Common myeloid progenitor, CD34-positive (primary cell): ENCODE measurements around the gene OGFOD3.
"Not testable (repeated sequence)": the region's sequence is repeated elsewhere in the genome, so short reads cannot be mapped to it uniquely, and the experiment has no call there.

ENCODE experiments used
- CTCF ChIA-PET: fragments of 350-600 bp; sonication (Branson Sonifier 250); formaldehyde crosslinking; loops from one replicate; lab custom pipeline; 2021; ENCODE audit warnings: antibody characterized with exemption; lab: Charles Lee
- POLR2A ChIA-PET: fragments of 350-600 bp; sonication (Branson Sonifier 250); formaldehyde crosslinking; loops from one replicate; lab custom pipeline; 2021; ENCODE audit warnings: antibody characterized with exemption; lab: Charles Lee
- DNase-seq, 3 donors: peaks; one replicate each; pipeline versions ENCODE4 v3.0.0 to v3.0.0-alpha.2; 2013
- H3K27ac ChIP-seq, 2 experiments: 1 replicate in 1 of 2; 2 replicates in 1 of 2; pipeline ENCODE4 v1.7.0; 2013; ENCODE audit warnings: inconsistent platforms in 2 of 2, low read length in 2 of 2, mild to moderate bottlenecking in 2 of 2, low read depth in 1 of 2, moderate library complexity in 1 of 2; ENCODE audit not compliant: severe bottlenecking in 2 of 2, insufficient read depth in 1 of 2, poor library complexity in 1 of 2
- H3K27me3 ChIP-seq, 5 experiments: replicated peaks in 2 of 5; 1 replicate in 3 of 5; 2 replicates in 2 of 5; pipeline versions ENCODE4 v1.6.1 to v1.7.0; 2013; ENCODE audit warnings: low read length in 4 of 5, mild to moderate bottlenecking in 2 of 5, moderate library complexity in 2 of 5, inconsistent platforms in 1 of 5; ENCODE audit not compliant: insufficient read depth in 5 of 5, control insufficient read depth in 4 of 5
- H3K36me3 ChIP-seq, 4 experiments: 1 replicate in 2 of 4; 2 replicates in 2 of 4; pipeline versions ENCODE4 v1.6.1 to v1.7.0; 2013; ENCODE audit warnings: low read length in 3 of 4, control low read depth in 1 of 4, mild to moderate bottlenecking in 1 of 4; ENCODE audit not compliant: control insufficient read depth in 4 of 4, insufficient read depth in 4 of 4
- H3K4me1 ChIP-seq, 4 experiments: 1 replicate in 3 of 4; 2 replicates in 1 of 4; pipeline versions ENCODE4 v1.6.1 to v1.7.1; 2013; ENCODE audit warnings: low read length in 3 of 4, mild to moderate bottlenecking in 3 of 4, control low read depth in 1 of 4, inconsistent platforms in 1 of 4, moderate library complexity in 1 of 4; ENCODE audit not compliant: control insufficient read depth in 4 of 4, insufficient read depth in 4 of 4; ENCODE audit errors: control extremely low read depth in 1 of 4
- H3K4me3 ChIP-seq, 7 experiments: 1 replicate in 4 of 7; 2 replicates in 3 of 7; pipeline versions ENCODE4 v1.5.1 to v1.7.0; 2013; ENCODE audit warnings: mild to moderate bottlenecking in 7 of 7, low read length in 6 of 7, moderate library complexity in 6 of 7, inconsistent platforms in 2 of 7, low read depth in 2 of 7, control low read depth in 1 of 7; ENCODE audit not compliant: insufficient read depth in 4 of 7, control insufficient read depth in 1 of 7; ENCODE audit errors: extremely low read depth in 1 of 7
- H3K9me3 ChIP-seq, 5 experiments: 1 replicate in 4 of 5; 2 replicates in 1 of 5; pipeline versions ENCODE4 v1.6.1 to v1.7.1; 2013; ENCODE audit warnings: low read length in 4 of 5, mild to moderate bottlenecking in 2 of 5, inconsistent platforms in 1 of 5, low read depth in 1 of 5, moderate library complexity in 1 of 5; ENCODE audit not compliant: control insufficient read depth in 4 of 5, insufficient read depth in 2 of 5; ENCODE audit errors: control extremely low read depth in 1 of 5
- WGBS: methylation state at CpG from one replicate; pipeline ENCODE4 v1.1.5; 2013; ENCODE audit not compliant: insufficient coverage; 5-methylcytosine and 5-hydroxymethylcytosine counted together

Gene OGFOD3

DNA sequence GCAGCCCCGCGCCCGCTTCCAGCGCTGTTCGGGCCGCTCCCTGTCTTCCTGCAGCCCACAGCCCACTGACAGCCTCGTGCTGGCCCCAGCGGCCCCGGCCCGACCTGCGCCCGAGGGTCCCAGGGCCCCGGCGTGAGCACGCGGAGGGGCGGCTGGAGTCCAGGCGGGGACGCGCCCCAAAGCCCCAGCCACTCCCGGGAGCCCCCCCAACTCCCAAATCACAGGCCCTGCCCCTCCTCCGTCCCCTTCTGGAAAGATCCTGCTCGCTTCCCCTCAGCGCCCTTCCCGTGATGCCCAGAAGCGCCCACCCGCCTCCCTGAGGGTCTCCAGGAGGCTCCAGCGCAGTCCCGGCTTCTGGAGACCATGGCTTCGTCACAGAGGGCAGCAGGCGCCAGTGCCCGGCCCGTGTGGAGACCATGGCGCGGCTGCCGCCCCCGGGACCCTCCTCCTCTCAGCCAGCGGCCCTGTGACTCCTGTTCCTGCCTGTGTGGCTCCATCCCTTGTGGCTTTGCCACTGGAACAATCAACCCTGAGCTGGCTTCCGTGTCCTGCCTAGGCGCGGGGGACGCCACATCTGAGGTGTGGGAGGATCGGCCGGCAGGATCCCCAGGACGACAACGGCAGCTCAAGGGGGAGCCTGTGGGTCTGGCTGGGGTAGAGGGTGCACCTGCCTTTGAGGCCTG, 42.9 kb downstream of the OGFOD3 start:
- Histone ChIP-seq H3K4me3 (peak overlapping the region in 1 of 7 experiments; percentile 19), H3K27ac (no peak overlapping the region), H3K4me1 (peaks cover 0 to 30% (median 24%) of the 10 kb centered on the region in 4 experiments), H3K36me3 (no peaks in the 10 kb centered on the region), H3K9me3 (no peaks in the 10 kb centered on the region), H3K27me3 (peaks cover 6 to 85% (median 35%) of the 10 kb centered on the region in 5 experiments)
- CTCF ChIA-PET, result interaction anchor here (1.4 kb wide), 1 partner anchor 24 kb away, joined by 5 read pairs; no protein-coding TSS in a partner anchor
- 70% methylated on average over 30 of the region's 46 CpGs for WGBS
- DNase-seq, result no peak
- POLR2A ChIA-PET, result no interaction called here

DNA sequence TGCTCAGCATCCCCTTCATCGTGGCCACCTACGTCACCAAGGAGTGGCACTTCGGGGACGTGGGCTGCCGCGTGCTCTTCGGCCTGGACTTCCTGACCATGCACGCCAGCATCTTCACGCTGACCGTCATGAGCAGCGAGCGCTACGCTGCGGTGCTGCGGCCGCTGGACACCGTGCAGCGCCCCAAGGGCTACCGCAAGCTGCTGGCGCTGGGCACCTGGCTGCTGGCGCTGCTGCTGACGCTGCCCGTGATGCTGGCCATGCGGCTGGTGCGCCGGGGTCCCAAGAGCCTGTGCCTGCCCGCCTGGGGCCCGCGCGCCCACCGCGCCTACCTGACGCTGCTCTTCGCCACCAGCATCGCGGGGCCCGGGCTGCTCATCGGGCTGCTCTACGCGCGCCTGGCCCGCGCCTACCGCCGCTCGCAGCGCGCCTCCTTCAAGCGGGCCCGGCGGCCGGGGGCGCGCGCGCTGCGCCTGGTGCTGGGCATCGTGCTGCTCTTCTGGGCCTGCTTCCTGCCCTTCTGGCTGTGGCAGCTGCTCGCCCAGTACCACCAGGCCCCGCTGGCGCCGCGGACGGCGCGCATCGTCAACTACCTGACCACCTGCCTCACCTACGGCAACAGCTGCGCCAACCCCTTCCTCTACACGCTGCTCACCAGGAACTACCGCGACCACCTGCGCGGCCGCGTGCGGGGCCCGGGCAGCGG, 43.6 kb downstream of the OGFOD3 start:
- Histone ChIP-seq H3K27me3 (peaks cover 6 to 86% (median 37%) of the 10 kb centered on the region in 5 experiments), H3K36me3 (no peaks in the 10 kb centered on the region), H3K4me3 (peak overlapping the region in 1 of 7 experiments; percentile 19), H3K4me1 (peaks cover 0 to 33% (median 25%) of the 10 kb centered on the region in 4 experiments), H3K27ac (no peak overlapping the region), H3K9me3 (no peaks in the 10 kb centered on the region)
- ChIA-PET POLR2A (no interaction called here), CTCF (interaction anchor here (1.4 kb wide), 1 partner anchor 24 kb away, joined by 5 read pairs; no protein-coding TSS in a partner anchor)
- peak in 2 of 3 donors; percentile 33 to 43 for DNase-seq
- 38% methylated on average over 60 of the region's 79 CpGs for WGBS

DNA sequence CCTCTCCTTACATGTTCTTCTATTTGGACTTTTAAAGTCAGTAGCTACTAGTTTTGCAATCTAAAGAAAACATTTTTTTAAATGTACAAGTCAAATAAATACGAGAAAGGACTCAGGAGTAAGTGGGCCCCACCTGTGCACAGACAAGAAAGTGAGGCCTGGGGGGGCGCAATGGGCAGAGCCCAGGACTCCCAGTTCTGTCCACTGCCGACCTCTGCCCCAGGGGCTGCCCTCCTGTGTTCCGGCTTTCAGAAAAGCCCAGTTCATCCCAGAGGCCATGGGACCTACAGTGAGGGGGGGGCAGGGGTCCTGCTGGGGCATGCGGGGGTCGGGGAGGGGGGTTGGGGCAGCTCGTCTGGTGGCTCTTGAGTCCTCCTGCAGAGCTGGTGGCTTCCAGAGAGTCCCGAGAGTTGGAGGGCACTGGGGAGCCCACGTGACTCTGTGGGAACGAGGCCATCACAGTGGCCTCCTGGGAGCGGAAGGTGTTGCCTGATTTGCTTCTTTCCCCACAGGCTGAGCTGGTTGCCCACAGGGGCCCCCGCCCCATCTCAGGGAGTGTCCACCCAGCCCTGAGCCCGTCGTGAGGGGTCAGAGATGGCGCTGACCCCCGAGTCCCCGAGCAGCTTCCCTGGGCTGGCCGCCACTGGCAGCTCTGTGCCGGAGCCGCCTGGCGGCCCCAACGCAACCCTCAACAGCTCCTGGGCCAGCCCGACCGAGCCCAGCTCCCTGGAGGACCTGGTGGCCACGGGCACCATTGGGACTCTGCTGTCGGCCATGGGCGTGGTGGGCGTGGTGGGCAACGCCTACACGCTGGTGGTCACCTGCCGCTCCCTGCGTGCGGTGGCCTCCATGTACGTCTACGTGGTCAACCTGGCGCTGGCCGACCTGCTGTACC, 44.4 kb downstream of the OGFOD3 start:
- no peaks in the 10 kb centered on the region for H3K9me3 ChIP-seq
- H3K27ac ChIP-seq, result no peak overlapping the region
- H3K4me1 ChIP-seq, result peaks cover 0 to 33% (median 25%) of the 10 kb centered on the region in 4 experiments
- H3K36me3 ChIP-seq, result no peaks in the 10 kb centered on the region
- ChIA-PET POLR2A (no interaction called here), CTCF (no interaction called here)
- WGBS, result 88% methylated on average over 34 of the region's 37 CpGs
- DNase-seq, result no peak
- H3K4me3 ChIP-seq, result no peak overlapping the region
- peaks cover 10 to 86% (median 43%) of the 10 kb centered on the region in 5 experiments for H3K27me3 ChIP-seq

DNA sequence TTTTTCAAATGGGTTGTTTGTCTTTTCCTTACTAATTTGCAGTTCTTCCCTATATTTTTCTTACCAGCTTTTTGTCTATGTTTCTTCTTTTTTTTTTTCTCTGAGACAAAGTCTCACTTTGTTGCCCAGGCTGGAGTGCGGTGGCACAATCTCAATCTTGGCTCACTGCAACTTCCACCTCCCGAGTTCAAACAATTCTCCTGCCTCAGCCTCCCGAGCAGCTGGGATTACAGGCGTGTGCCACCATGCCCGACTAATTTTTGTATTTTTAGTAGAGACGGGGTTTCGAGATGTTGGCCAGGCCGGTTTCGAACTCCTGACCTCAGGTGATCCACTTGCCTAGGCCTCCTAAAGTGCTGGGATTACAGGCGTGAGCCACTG, 45.3 kb downstream of the OGFOD3 start:
- WGBS, result 94% methylated on average over 3 of the region's 10 CpGs
- H3K27ac ChIP-seq, H3K4me3 ChIP-seq, DNase-seq, POLR2A ChIA-PET, H3K9me3 ChIP-seq, H3K36me3 ChIP-seq: not testable (repeated sequence)
- peaks cover 0 to 33% (median 25%) of the 10 kb centered on the region in 4 experiments for H3K4me1 ChIP-seq
- H3K27me3 ChIP-seq, result peaks cover 10 to 81% (median 40%) of the 10 kb centered on the region in 5 experiments
- CTCF ChIA-PET, result interaction anchor here (0.7 kb wide), 1 partner anchor 26 kb away, joined by 3 read pairs; no protein-coding TSS in a partner anchor

DNA sequence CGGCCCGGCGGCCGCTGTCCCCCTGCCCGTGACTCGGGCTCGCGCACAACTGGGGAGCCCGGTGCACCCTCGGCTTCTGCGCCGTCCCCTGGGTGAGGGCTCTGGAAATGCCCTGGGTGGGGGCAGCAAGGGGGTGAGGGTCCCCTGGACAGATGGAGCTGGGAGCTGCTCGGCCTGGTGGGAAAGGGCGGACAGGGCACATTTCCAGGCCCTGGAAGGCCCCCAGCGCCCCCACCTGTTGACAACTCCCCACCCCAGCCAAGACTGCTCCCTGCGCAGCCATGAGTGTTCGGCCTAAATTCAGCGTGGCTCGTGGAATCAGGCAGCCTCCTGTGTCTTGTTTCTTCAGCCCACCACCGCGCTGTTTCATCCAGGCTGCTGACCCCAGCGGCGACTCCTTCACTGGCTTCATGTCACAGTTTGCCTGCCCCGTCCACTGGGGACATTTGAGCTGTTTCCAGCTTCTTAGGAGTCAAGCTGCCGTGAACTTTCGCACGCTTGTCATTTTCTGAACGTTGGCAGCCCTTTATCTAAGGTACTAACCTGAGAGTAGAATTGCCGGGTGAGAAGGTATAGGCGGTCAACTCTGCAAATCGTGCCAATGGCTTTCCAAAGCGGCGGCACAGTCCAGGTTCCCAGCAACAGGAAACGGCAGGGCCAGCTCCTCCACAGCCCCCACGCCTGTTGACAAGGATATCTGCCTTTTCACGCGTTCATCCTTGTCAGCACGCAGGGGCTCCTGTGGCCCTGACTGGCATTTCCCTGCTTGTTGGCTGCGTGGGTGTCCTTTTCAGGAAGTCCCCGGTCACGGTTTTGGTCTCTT, 45.9 kb downstream of the OGFOD3 start:
- POLR2A ChIA-PET, result no interaction called here
- Histone ChIP-seq H3K36me3 (no peaks in the 10 kb centered on the region), H3K4me3 (peak overlapping the region in 1 of 7 experiments; percentile 10), H3K27ac (no peak overlapping the region), H3K27me3 (peaks cover 10 to 84% (median 38%) of the 10 kb centered on the region in 5 experiments), H3K9me3 (no peaks in the 10 kb centered on the region), H3K4me1 (peaks cover 0 to 33% (median 25%) of the 10 kb centered on the region in 4 experiments)
- CTCF ChIA-PET, result interaction anchor here (0.7 kb wide), 1 partner anchor 27 kb away, joined by 3 read pairs; no protein-coding TSS in a partner anchor
- WGBS, result 24% methylated on average over 39 of the region's 41 CpGs
- DNase-seq, result peak in 2 of 3 donors; percentile 23 to 41
